ENCODE data around the gene TEX44.
"Not testable (repeated sequence)": the region's sequence is repeated elsewhere in the genome, so short reads cannot be mapped to it uniquely, and the experiment has no call there.

The TEX44 gene

DNA sequence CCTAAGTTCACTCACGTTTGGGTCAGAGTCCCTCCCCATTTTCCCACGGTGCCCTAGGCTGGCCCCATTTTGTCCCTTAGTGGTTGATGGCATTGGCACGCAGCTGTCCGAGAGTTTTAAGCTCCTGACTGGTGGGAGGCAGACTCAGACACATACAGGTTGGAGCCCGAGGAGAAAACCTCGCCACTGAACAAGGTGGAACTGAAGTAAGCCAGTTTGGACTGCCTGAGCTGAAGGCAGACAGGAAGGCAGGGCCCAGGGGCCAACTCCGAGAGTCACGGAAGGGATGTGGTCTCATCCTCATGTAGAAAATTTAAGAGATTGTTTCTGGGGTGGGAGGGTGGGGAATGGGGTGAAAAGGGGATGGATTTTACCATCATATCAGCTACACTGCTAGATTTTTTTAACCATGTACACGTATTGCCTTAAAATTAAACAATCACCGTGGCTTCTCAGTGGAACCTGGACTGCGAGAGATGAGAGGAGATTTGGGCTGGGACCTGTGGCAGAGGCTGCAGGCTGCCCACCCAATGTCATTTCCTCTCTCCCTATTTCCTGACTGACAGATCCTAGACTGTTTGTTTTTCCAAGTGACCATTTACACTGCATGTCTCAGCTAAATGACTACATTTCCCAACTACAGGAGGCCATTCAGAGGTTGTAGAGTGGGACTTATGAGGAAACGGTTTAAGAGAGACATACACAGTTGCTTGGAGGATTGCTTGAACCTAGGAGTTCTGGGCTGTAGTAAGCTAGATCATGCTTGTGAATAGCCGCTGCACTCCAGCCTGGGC lies 43.0 kb upstream of the TEX44 start:
- DNase-seq (ENCODE audit: extremely low read depth, insufficient read length) = no peak
- TF ChIP-seq, protein P1, sequence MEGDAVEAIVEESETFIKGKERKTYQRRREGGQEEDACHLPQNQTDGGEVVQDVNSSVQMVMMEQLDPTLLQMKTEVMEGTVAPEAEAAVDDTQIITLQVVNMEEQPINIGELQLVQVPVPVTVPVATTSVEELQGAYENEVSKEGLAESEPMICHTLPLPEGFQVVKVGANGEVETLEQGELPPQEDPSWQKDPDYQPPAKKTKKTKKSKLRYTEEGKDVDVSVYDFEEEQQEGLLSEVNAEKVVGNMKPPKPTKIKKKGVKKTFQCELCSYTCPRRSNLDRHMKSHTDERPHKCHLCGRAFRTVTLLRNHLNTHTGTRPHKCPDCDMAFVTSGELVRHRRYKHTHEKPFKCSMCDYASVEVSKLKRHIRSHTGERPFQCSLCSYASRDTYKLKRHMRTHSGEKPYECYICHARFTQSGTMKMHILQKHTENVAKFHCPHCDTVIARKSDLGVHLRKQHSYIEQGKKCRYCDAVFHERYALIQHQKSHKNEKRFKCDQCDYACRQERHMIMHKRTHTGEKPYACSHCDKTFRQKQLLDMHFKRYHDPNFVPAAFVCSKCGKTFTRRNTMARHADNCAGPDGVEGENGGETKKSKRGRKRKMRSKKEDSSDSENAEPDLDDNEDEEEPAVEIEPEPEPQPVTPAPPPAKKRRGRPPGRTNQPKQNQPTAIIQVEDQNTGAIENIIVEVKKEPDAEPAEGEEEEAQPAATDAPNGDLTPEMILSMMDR (IDR thresholded peaks at IDR 0.05; ENCODE audit: insufficient read depth, low read length, poor library complexity, severe bottlenecking) = no peak
- no peak overlapping the region for H3K4me3 ChIP-seq (replicated peaks; ENCODE audit: low read depth, low read length)
- H3K36me3 ChIP-seq (ENCODE audit: control insufficient read depth, insufficient read depth, low read length) = no peaks in the 10 kb centered on the region
- no peaks in the 10 kb centered on the region for H3K27me3 ChIP-seq (replicated peaks; ENCODE audit: control insufficient read depth, insufficient read depth, low read length)

DNA sequence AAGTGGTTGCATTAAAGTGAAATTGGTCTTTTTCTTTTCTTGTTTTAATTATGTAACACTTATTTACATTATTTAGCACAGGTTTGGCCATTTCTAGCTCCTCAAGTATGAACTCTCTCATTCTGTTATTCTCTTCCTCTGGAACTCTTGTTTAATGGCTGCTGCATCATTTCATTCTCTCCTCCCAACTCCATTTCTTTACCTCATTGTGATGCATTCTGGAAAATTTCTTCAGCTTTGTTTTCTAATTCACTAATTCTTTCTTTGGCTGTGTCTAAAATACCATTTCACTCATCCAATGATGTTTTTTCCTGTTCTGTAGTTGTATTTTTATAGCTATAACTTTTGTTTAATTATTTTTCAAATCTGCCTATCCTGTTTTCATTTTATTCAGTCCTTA lies 39.9 kb upstream of the TEX44 start:
- TF ChIP-seq, protein P1 (IDR thresholded peaks at IDR 0.05; ENCODE audit: insufficient read depth, low read length, poor library complexity, severe bottlenecking) = no peak

DNA sequence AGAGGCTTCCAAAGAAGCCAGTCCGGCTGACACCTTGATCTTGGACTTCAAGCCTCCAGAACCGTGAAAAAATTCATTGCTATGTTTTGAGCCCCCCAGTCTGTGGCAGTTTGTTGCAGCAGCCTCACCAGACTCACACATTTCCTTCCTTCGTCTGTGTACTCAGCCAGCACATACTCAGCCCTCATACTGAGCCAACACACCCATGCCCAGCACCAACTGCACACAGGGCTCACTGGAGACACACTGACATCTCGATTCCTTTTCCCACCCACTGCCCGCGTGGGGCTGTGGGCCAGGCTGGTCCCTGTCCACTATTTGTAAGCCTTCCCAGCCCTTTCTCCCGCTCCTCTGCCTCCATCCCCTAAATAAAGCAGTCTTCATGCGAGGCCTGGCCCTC lies 38.3 kb upstream of the TEX44 start:
- TF ChIP-seq, protein P1 (IDR thresholded peaks at IDR 0.05; ENCODE audit: insufficient read depth, low read length, poor library complexity, severe bottlenecking) = no peak
- no peaks in the 10 kb centered on the region for H3K36me3 ChIP-seq (ENCODE audit: control insufficient read depth, insufficient read depth, low read length)
- no peak overlapping the region for H3K4me3 ChIP-seq (replicated peaks; ENCODE audit: low read depth, low read length)
- DNase-seq (ENCODE audit: extremely low read depth, insufficient read length) = no peak
- no peaks in the 10 kb centered on the region for H3K27me3 ChIP-seq (replicated peaks; ENCODE audit: control insufficient read depth, insufficient read depth, low read length)

More for the DNA sequence above, 39.9 kb upstream of the TEX44 start:
- no peak for DNase-seq (ENCODE audit: extremely low read depth, insufficient read length)
- H3K4me3 ChIP-seq (replicated peaks; ENCODE audit: low read depth, low read length) = no peak overlapping the region
- no peaks in the 10 kb centered on the region for H3K36me3 ChIP-seq (ENCODE audit: control insufficient read depth, insufficient read depth, low read length)
- no peaks in the 10 kb centered on the region for H3K27me3 ChIP-seq (replicated peaks; ENCODE audit: control insufficient read depth, insufficient read depth, low read length)

DNA sequence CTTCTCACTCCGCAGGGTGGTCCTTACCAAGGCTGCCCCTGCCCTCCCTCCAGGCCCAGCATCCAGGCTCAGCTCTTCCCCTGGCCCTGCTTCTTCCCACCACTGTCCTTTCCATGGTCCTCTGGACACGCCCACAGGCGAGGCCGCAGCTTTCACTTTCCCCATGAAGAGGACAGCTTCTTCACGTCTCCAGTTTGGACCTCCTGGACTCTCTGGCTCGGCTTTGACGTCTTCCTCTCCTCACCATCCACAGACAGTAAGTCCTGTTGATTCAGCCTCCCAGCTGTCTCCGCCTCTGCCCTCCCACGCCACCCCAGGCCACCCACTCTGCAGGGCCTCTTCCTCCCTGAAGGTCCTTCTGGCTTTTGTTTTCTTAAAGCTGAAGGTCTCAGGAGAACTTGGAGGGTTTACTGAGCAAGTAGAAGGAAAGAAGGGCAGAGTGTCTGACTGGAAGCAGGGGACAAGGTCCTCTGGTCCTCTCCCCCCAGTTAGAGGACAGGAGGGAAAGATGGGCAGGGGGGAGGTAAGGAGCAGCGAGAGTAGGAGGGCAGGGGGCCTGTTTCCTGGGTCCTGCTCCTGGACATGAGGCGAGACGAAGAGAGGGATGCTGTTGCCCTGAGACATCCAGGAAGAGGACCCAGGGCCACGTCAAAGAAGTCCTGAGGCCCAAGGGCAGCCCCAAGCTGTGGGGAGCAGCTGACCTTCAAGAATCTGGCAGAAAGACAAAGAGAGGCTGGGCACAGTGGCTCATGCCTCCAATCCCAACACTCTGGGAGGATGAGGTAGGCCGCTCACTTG lies 37.7 kb upstream of the TEX44 start:
- TF ChIP-seq, protein P1 (IDR thresholded peaks at IDR 0.05; ENCODE audit: insufficient read depth, low read length, poor library complexity, severe bottlenecking) = no peak
- Histone ChIP-seq H3K36me3 (ENCODE audit: control insufficient read depth, insufficient read depth, low read length) (no peaks in the 10 kb centered on the region), H3K4me3 (replicated peaks; ENCODE audit: low read depth, low read length) (no peak overlapping the region), H3K27me3 (replicated peaks; ENCODE audit: control insufficient read depth, insufficient read depth, low read length) (no peaks in the 10 kb centered on the region)
- DNase-seq (ENCODE audit: extremely low read depth, insufficient read length) = peak; percentile 55

DNA sequence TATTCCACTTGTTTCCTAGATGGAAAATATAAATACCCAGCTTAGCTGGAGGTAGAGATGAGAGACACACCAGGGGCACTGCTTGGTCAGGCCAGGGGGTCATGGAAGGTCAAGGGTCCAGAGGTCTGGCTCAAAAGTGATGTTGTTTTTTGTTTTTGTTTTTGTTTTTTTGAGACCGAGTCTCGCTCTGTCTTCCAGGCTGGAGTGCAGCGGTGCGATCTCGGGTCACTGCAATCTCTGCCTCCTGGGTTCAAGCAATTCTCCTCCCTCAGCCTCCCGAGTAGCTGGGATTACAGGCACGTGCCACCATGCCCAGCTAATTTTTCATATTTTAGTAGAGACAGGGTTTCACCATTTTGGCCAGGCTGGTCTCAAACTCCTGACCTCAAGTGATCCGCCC lies 36.2 kb upstream of the TEX44 start:
- H3K4me3 ChIP-seq (replicated peaks; ENCODE audit: low read depth, low read length); H3K36me3 ChIP-seq (ENCODE audit: control insufficient read depth, insufficient read depth, low read length); DNase-seq (ENCODE audit: extremely low read depth, insufficient read length); H3K27me3 ChIP-seq (replicated peaks; ENCODE audit: control insufficient read depth, insufficient read depth, low read length): not testable (repeated sequence)

DNA sequence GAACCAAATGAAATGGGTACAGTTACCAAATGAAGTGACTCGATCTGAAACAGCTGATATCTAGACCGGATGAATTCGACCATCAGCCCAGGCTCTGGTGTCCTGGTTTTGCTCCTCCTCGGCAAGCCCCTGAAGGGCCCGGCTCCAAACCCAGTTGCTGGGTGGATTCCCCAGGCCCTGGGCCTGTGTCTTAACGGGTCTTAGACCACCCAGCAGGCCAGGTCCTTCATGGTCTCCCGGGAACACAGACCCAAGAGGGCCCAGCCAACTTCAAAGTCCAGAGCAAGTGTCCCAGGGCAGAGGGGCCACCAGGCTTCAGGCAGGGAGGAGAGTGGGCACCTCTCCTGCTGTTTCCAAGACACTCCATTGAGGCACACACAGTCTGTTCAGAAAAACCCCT lies 35.7 kb upstream of the TEX44 start:
- H3K4me3 ChIP-seq (replicated peaks; ENCODE audit: low read depth, low read length) = no peak overlapping the region
- no peaks in the 10 kb centered on the region for H3K36me3 ChIP-seq (ENCODE audit: control insufficient read depth, insufficient read depth, low read length)
- TF ChIP-seq, protein P1 (IDR thresholded peaks at IDR 0.05; ENCODE audit: insufficient read depth, low read length, poor library complexity, severe bottlenecking) = no peak
- no peak for DNase-seq (ENCODE audit: extremely low read depth, insufficient read length)
- H3K27me3 ChIP-seq (replicated peaks; ENCODE audit: control insufficient read depth, insufficient read depth, low read length) = no peaks in the 10 kb centered on the region

All from GM06990 (cell line).